Measurements from ENCODE around the gene IL12RB2. TPM values are rescaled to one million over a fixed set of nuclear protein-coding genes. Genes with fewer than 3 reads are reported as not detected.

IL12RB2 gene, protein sequence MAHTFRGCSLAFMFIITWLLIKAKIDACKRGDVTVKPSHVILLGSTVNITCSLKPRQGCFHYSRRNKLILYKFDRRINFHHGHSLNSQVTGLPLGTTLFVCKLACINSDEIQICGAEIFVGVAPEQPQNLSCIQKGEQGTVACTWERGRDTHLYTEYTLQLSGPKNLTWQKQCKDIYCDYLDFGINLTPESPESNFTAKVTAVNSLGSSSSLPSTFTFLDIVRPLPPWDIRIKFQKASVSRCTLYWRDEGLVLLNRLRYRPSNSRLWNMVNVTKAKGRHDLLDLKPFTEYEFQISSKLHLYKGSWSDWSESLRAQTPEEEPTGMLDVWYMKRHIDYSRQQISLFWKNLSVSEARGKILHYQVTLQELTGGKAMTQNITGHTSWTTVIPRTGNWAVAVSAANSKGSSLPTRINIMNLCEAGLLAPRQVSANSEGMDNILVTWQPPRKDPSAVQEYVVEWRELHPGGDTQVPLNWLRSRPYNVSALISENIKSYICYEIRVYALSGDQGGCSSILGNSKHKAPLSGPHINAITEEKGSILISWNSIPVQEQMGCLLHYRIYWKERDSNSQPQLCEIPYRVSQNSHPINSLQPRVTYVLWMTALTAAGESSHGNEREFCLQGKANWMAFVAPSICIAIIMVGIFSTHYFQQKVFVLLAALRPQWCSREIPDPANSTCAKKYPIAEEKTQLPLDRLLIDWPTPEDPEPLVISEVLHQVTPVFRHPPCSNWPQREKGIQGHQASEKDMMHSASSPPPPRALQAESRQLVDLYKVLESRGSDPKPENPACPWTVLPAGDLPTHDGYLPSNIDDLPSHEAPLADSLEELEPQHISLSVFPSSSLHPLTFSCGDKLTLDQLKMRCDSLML
- total RNA-seq (1 to 10 TPM; 1.3 to 3.5 (median 2.9) TPM), total RNA-seq (2.7 to 237 (median 8.3) reads per million in 29 experiments)
- total RNA-seq (2013), result 9.1 TPM

DNA sequence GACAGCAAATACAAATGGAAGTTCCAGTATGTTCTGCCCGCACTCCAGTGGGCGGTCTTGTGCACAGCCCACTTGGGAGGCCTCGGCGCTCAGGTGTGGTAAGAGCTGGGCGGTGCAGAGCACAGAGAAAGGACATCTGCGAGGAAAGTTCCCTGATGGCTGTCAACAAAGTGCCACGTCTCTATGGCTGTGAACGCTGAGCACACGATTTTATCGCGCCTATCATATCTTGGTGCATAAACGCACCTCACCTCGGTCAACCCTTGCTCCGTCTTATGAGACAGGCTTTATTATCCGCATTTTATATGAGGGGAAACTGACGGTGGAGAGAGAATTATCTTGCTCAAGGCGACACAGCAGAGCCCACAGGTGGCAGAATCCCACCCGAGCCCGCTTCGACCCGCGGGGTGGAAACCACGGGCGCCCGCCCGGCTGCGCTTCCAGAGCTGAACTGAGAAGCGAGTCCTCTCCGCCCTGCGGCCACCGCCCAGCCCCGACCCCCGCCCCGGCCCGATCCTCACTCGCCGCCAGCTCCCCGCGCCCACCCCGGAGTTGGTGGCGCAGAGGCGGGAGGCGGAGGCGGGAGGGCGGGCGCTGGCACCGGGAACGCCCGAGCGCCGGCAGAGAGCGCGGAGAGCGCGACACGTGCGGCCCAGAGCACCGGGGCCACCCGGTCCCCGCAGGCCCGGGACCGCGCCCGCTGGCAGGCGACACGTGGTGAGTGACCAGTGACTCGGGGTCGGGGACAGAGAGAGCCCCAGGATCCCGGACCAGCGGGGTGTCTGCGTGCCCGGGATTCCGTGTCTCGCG lies at the start of gene IL12RB2:
TSS of gene IL12RB2 (plus strand) at position 623 of the 810 bp plus-strand sequence. CDS start 12,496 bp downstream, outside the sequence.
- Histone ChIP-seq H3K9me3 (no peaks in the 10 kb centered on the region), H3K4me3 (ENCODE audit: control insufficient read depth in 1 of 2, extremely low read depth in 1 of 2, low read length in 1 of 2) (peak within 1 kb of the TSS; percentile 53 to 63), H3K36me3 (ENCODE audit: control insufficient read depth in 2 of 2, extremely low read depth in 1 of 2, insufficient read depth in 1 of 2, low read length in 1 of 2) (no peaks in the 10 kb centered on the region), H3K27me3 (replicated peaks in 1 of 2; ENCODE audit: control insufficient read depth in 2 of 2, extremely low read depth in 1 of 2, insufficient read depth in 2 of 2, low read length in 1 of 2) (peaks cover 0 to 20% of the 10 kb centered on the region in 2 experiments), H3K27ac (ENCODE audit: low read length) (peak within 1 kb of the TSS; percentile 24), H3K4me1 (ENCODE audit: control insufficient read depth in 1 of 2, extremely low read depth in 1 of 2, insufficient read depth in 2 of 2, low read length in 2 of 2) (peaks cover 0 to 13% of the 10 kb centered on the region in 2 experiments)
- ChIA-PET POLR2A (interaction anchor here in 1 of 2 donors (0.5 to 0.7 kb wide), 3 partner anchors 8 to 275 kb away, joined by 3 to 4 read pairs (median 4); no protein-coding TSS in a partner anchor), CTCF (interaction anchor here (0.6 to 0.8 kb wide), 3 partner anchors 25 to 1033 kb away, joined by 3 read pairs; no protein-coding TSS in a partner anchor)
- no peaks in the 10 kb centered on the region for H3K9me3 Mint-ChIP-seq
- WGBS (ENCODE audit: insufficient coverage), result 2% methylated on average over 64 of the region's 75 CpGs
- ATAC-seq (replicated peaks in 1 of 4) (peak; percentile 74 to 82 (median 76)), DNase-seq (peak in 33 of 35 experiments; percentile 5 to 55 (median 16))
- H3K27ac Mint-ChIP-seq, result peak within 1 kb of the TSS; percentile 31 to 79
- H3K4me1 Mint-ChIP-seq, result peaks cover 14 to 19% (median 14%) of the 10 kb centered on the region in 3 donors
- H3K27me3 Mint-ChIP-seq, result peaks cover 10 to 20% of the 10 kb centered on the region in 2 donors
- H3K4me3 Mint-ChIP-seq, result peak within 1 kb of the TSS; percentile 73 to 84 (median 80)
- no peaks in the 10 kb centered on the region for H3K36me3 Mint-ChIP-seq

GRCh38 chr1:67261680-67262079 lies 46.0 kb upstream of the IL12RB2 start:
- no peak overlapping the region for H3K4me3 ChIP-seq (ENCODE audit: control insufficient read depth in 1 of 2, extremely low read depth in 1 of 2, low read length in 1 of 2)
- no peaks in the 10 kb centered on the region for H3K36me3 ChIP-seq (ENCODE audit: control insufficient read depth in 2 of 2, extremely low read depth in 1 of 2, insufficient read depth in 1 of 2, low read length in 1 of 2)
- H3K27ac ChIP-seq (ENCODE audit: low read length), result no peak overlapping the region
- no peaks in the 10 kb centered on the region for H3K27me3 ChIP-seq (replicated peaks in 1 of 2; ENCODE audit: control insufficient read depth in 2 of 2, extremely low read depth in 1 of 2, insufficient read depth in 2 of 2, low read length in 1 of 2)
- no peaks in the 10 kb centered on the region for H3K9me3 Mint-ChIP-seq
- H3K9me3 ChIP-seq, result no peaks in the 10 kb centered on the region
- H3K4me3 Mint-ChIP-seq, result peak overlapping the region in 1 of 3 donors; percentile 10
- WGBS (ENCODE audit: insufficient coverage), result no CpG with 5 or more reads among the region's 4 CpGs
- no peaks in the 10 kb centered on the region for H3K36me3 Mint-ChIP-seq
- no peaks in the 10 kb centered on the region for H3K27me3 Mint-ChIP-seq
- CTCF ChIA-PET, result interaction anchor here (0.5 to 2.0 kb wide), 10 partner anchors 27 to 1952 kb away, joined by 3 to 14 read pairs (median 4); partner anchors contain the start of genes DNAJC6 (in 1 of the 2) and SLC35D1 (in 1 of the 2)
- H3K27ac Mint-ChIP-seq, result no peak overlapping the region
- ATAC-seq (replicated peaks in 1 of 4) (peak in 3 of 4 experiments; percentile 81 to 95 (median 82)), DNase-seq (peak in 28 of 35 experiments; percentile 0 to 52 (median 24))
- POLR2A ChIA-PET, result interaction anchor here (0.5 to 0.6 kb wide), 2 partner anchors 13 to 188 kb away, joined by 3 to 4 read pairs; no protein-coding TSS in a partner anchor
- H3K4me1 ChIP-seq (ENCODE audit: control insufficient read depth in 1 of 2, extremely low read depth in 1 of 2, insufficient read depth in 2 of 2, low read length in 2 of 2), result peaks cover 8 to 24% of the 10 kb centered on the region in 2 experiments
- H3K4me1 Mint-ChIP-seq, result peaks cover 28 to 36% (median 30%) of the 10 kb centered on the region in 3 donors

DNA sequence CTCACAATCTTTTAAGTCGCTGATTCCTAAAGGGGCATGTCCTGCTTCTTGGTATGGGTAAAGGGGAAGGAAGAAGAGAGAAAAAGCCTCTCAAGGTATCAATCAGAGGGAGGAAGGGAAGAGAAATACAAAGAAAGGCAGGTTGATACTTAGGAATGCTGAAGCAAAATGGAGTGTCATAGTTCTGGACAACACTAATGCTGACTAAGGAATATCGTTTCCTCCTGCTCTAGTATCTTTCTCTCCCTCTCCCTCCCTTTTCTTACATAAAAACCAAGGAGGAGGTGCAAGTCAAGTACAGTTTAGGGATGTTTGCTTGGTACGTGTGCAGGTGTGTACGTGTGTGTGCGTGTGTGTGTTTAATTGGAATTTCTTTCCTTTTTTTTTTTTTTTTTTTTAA lies 44.9 kb upstream of the IL12RB2 start:
- ATAC-seq (replicated peaks in 1 of 4), result no peak
- Mint-ChIP-seq H3K36me3 (no peaks in the 10 kb centered on the region), H3K4me3 (no peak overlapping the region), H3K9me3 (no peaks in the 10 kb centered on the region), H3K4me1 (peaks cover 28 to 36% (median 30%) of the 10 kb centered on the region in 3 donors), H3K27ac (no peak overlapping the region), H3K27me3 (no peaks in the 10 kb centered on the region)
- H3K27me3 ChIP-seq (replicated peaks in 1 of 2; ENCODE audit: control insufficient read depth in 2 of 2, extremely low read depth in 1 of 2, insufficient read depth in 2 of 2, low read length in 1 of 2), result no peaks in the 10 kb centered on the region
- no peak overlapping the region for H3K27ac ChIP-seq (ENCODE audit: low read length)
- ChIA-PET CTCF (interaction anchor here (0.6 to 2.0 kb wide), 5 partner anchors 35 to 224 kb away, joined by 4 to 14 read pairs (median 5); no protein-coding TSS in a partner anchor), POLR2A (no interaction called here)
- peaks cover 8 to 24% of the 10 kb centered on the region in 2 experiments for H3K4me1 ChIP-seq (ENCODE audit: control insufficient read depth in 1 of 2, extremely low read depth in 1 of 2, insufficient read depth in 2 of 2, low read length in 2 of 2)
- H3K4me3 ChIP-seq (ENCODE audit: control insufficient read depth in 1 of 2, extremely low read depth in 1 of 2, low read length in 1 of 2), result no peak overlapping the region
- H3K36me3 ChIP-seq (ENCODE audit: control insufficient read depth in 2 of 2, extremely low read depth in 1 of 2, insufficient read depth in 1 of 2, low read length in 1 of 2), result no peaks in the 10 kb centered on the region
- no peaks in the 10 kb centered on the region for H3K9me3 ChIP-seq
- no peak for DNase-seq
- no CpG with 5 or more reads among the region's 5 CpGs for WGBS (ENCODE audit: insufficient coverage)

DNA sequence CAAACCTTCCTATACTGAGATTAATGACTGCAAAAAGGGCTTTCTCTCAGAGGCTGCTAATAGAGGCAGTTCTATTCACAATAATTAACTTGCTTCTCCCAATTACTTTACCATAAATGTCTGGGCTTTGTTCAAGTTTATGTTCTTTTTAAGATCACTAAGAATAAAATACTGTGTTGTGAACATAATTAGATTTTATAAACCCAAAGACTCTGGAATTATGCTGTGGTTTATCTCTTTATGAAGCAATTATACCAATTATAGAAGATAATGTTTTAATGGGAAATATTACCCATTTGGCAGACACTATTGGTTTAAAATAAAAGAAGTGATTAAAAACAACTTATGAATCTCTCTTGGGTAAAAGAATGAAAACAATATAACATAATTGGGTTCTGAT lies 43.5 kb upstream of the IL12RB2 start:
- H3K9me3 ChIP-seq, result no peaks in the 10 kb centered on the region
- ChIA-PET CTCF (interaction anchor here in 1 of 2 donors (0.7 kb wide), 2 partner anchors 174 kb away, joined by 3 to 5 read pairs; no protein-coding TSS in a partner anchor), POLR2A (no interaction called here)
- H3K27ac ChIP-seq (ENCODE audit: low read length), result no peak overlapping the region
- no peak for ATAC-seq (replicated peaks in 1 of 4)
- Mint-ChIP-seq H3K36me3 (no peaks in the 10 kb centered on the region), H3K27me3 (no peaks in the 10 kb centered on the region), H3K9me3 (no peaks in the 10 kb centered on the region), H3K27ac (no peak overlapping the region), H3K4me3 (peak overlapping the region in 1 of 3 donors; percentile 13), H3K4me1 (peaks cover 28 to 36% (median 30%) of the 10 kb centered on the region in 3 donors)
- no peak overlapping the region for H3K4me3 ChIP-seq (ENCODE audit: control insufficient read depth in 1 of 2, extremely low read depth in 1 of 2, low read length in 1 of 2)
- H3K36me3 ChIP-seq (ENCODE audit: control insufficient read depth in 2 of 2, extremely low read depth in 1 of 2, insufficient read depth in 1 of 2, low read length in 1 of 2), result no peaks in the 10 kb centered on the region
- H3K27me3 ChIP-seq (replicated peaks in 1 of 2; ENCODE audit: control insufficient read depth in 2 of 2, extremely low read depth in 1 of 2, insufficient read depth in 2 of 2, low read length in 1 of 2), result no peaks in the 10 kb centered on the region
- no peak for DNase-seq
- peaks cover 8 to 24% of the 10 kb centered on the region in 2 experiments for H3K4me1 ChIP-seq (ENCODE audit: control insufficient read depth in 1 of 2, extremely low read depth in 1 of 2, insufficient read depth in 2 of 2, low read length in 2 of 2)

GRCh38 chr1:67264899-67265298 lies 42.8 kb upstream of the IL12RB2 start:
- Histone ChIP-seq H3K27me3 (replicated peaks in 1 of 2; ENCODE audit: control insufficient read depth in 2 of 2, extremely low read depth in 1 of 2, insufficient read depth in 2 of 2, low read length in 1 of 2) (no peaks in the 10 kb centered on the region), H3K36me3 (ENCODE audit: control insufficient read depth in 2 of 2, extremely low read depth in 1 of 2, insufficient read depth in 1 of 2, low read length in 1 of 2) (no peaks in the 10 kb centered on the region), H3K4me3 (ENCODE audit: control insufficient read depth in 1 of 2, extremely low read depth in 1 of 2, low read length in 1 of 2) (no peak overlapping the region), H3K4me1 (ENCODE audit: control insufficient read depth in 1 of 2, extremely low read depth in 1 of 2, insufficient read depth in 2 of 2, low read length in 2 of 2) (peaks cover 8 to 24% of the 10 kb centered on the region in 2 experiments), H3K27ac (ENCODE audit: low read length) (peak overlapping the region; percentile 36), H3K9me3 (no peaks in the 10 kb centered on the region)
- no peaks in the 10 kb centered on the region for H3K9me3 Mint-ChIP-seq
- H3K4me3 Mint-ChIP-seq, result peak overlapping the region in 2 of 3 donors; percentile 57 to 62
- ChIA-PET POLR2A (no interaction called here), CTCF (no interaction called here)
- H3K27me3 Mint-ChIP-seq, result no peaks in the 10 kb centered on the region
- no CpG with 5 or more reads among the region's 3 CpGs for WGBS (ENCODE audit: insufficient coverage)
- peaks cover 28 to 36% (median 30%) of the 10 kb centered on the region in 3 donors for H3K4me1 Mint-ChIP-seq
- H3K27ac Mint-ChIP-seq, result peak overlapping the region; percentile 72 to 91
- DNase-seq (peak in 1 of 35 experiments; percentile 17), ATAC-seq (replicated peaks in 1 of 4) (peak; percentile 34 to 70 (median 60))
- no peaks in the 10 kb centered on the region for H3K36me3 Mint-ChIP-seq

Data from T-cell (primary cell).